MG63 (cell line): ENCODE measurements around the gene MBNL3. TPM values are rescaled to one million over a fixed set of nuclear protein-coding genes. Genes with fewer than 3 reads are reported as not detected.
"Not testable (repeated sequence)": the region's sequence is repeated elsewhere in the genome, so short reads cannot be mapped to it uniquely, and the experiment has no call there.

Source experiments
- DNase-seq: peaks from one replicate; pipeline ENCODE4 v3.0.0-alpha.2; 2020
- H3K27me3 ChIP-seq: fragments of 250-450 bp; sonication (Bioruptor Pico); 2 replicates; pipeline ENCODE4 v1.5.1; 2020; ENCODE audit warnings: mild to moderate bottlenecking, moderate library complexity
- H3K36me3 ChIP-seq: fragments of 250-450 bp; sonication (Bioruptor Pico); 2 replicates; pipeline ENCODE4 v1.5.1; 2020; ENCODE audit warnings: mild to moderate bottlenecking, moderate library complexity
- H3K4me3 ChIP-seq: fragments of 250-450 bp; sonication (Bioruptor Pico); 2 replicates; pipeline ENCODE4 v1.5.1; 2020; ENCODE audit warnings: mild to moderate bottlenecking, moderate library complexity
- H3K9me3 ChIP-seq: fragments of 250-450 bp; sonication (Bioruptor Pico); 2 replicates; pipeline ENCODE4 v1.5.1; 2020; ENCODE audit warnings: mild to moderate bottlenecking, moderate library complexity
- total RNA-seq: library from RNA; depleted of rRNA; stranded (reverse); fragments of >200 nt; shearing (Covaris generic); gene quantifications from 2 replicates; pipeline ENCODE4 v1.2.3, GENCODE V29; 2014; ENCODE audit warnings: low replicate concordance

Gene MBNL3
- total RNA-seq, 1 experiment from 2014 or later: 1.4 TPM

GRCh38 chrX:132367984-132368383 is 120.9 kb downstream of the MBNL3 start:
- no peak for DNase-seq
- H3K27me3 ChIP-seq: no peaks in the 10 kb centered on the region
- no peak overlapping the region for H3K4me3 ChIP-seq
- H3K36me3 ChIP-seq: no peaks in the 10 kb centered on the region
- no peaks in the 10 kb centered on the region for H3K9me3 ChIP-seq

- H3K27me3 ChIP-seq: no peaks in the 10 kb centered on the region
- no peak overlapping the region for H3K4me3 ChIP-seq
- DNase-seq: no peak
- H3K9me3 ChIP-seq: no peaks in the 10 kb centered on the region
- H3K36me3 ChIP-seq: no peaks in the 10 kb centered on the region
Observed at GRCh38 chrX:132367314-132367713, 121.5 kb downstream of the MBNL3 start.

- H3K9me3 ChIP-seq: no peaks in the 10 kb centered on the region
- no peaks in the 10 kb centered on the region for H3K27me3 ChIP-seq
- no peak overlapping the region for H3K4me3 ChIP-seq
- H3K36me3 ChIP-seq: no peaks in the 10 kb centered on the region
- DNase-seq: no peak
Observed at GRCh38 chrX:132365490-132365889, 123.3 kb downstream of the MBNL3 start.

- Histone ChIP-seq H3K36me3 (no peaks in the 10 kb centered on the region), H3K4me3 (no peak overlapping the region), H3K9me3 (no peaks in the 10 kb centered on the region), H3K27me3 (no peaks in the 10 kb centered on the region)
- DNase-seq: no peak
Observed at GRCh38 chrX:132364313-132364712, 124.5 kb downstream of the MBNL3 start.

DNA sequence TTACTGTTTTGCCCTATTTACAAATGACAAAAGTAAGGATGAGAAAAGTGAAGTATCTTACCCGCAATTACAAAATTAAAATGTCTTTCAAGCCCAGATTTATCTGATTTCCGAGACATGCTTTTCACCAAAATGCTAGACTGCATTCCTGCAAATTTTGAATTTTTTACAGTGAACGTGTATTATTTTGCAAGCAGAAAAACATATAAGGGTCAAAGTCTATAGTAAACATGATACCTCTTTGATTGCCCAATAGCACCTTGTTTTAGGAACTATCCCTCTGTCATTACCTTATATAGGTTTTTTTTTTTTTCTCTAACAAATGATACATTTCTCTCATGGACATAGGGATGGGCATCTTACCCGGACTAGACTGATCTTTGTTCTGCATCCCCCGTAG is 135.4 kb downstream of the MBNL3 start:
- no peak for DNase-seq
- Histone ChIP-seq H3K4me3 (no peak overlapping the region), H3K36me3 (no peaks in the 10 kb centered on the region), H3K9me3 (no peaks in the 10 kb centered on the region), H3K27me3 (no peaks in the 10 kb centered on the region)

DNA sequence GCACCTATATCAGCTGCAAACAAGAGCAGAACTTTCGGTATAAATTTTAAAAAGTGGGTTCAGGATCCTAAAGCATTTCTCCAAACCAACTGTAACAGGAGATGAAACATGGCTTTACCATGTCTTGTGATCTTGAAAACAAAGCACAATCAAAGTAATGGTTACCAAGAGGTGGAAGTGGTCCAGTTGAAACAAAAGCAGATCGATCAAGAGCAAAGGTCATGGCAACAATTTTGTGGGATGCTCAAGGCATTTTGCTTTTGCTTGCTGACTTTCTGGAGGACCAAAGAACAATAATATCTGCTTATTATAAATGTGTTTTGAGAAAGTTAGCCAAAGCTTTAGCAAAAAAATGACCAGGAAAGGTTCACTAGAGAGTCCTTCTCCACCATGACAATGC is 152.7 kb downstream of the MBNL3 start:
- no peaks in the 10 kb centered on the region for H3K36me3 ChIP-seq
- H3K4me3 ChIP-seq: no peak overlapping the region

DNA sequence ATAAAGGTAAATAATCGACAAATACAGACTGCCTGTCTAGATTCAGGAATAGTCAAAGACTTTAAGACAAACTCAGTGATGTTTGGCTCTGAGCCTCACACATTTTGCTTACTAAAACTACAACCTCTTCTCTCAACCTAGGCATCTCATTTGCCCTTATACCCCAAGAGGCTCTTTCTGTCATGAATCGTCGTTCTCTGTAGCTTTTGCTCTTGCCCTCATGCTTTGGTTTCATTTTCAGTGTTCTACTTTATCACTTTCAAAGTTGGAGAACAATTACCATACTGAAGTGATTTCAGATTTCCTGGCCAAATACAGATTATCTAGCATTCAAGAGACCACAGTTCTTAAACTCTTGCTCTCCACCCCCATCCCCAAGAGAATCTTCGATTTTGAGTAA is 155.5 kb downstream of the MBNL3 start:
- Histone ChIP-seq H3K4me3 (no peak overlapping the region), H3K27me3 (no peaks in the 10 kb centered on the region)
- DNase-seq: no peak

More for the DNA sequence above, 152.7 kb downstream of the MBNL3 start:
- DNase-seq: no peak
- Histone ChIP-seq H3K9me3 (no peaks in the 10 kb centered on the region), H3K27me3 (no peaks in the 10 kb centered on the region)

DNA sequence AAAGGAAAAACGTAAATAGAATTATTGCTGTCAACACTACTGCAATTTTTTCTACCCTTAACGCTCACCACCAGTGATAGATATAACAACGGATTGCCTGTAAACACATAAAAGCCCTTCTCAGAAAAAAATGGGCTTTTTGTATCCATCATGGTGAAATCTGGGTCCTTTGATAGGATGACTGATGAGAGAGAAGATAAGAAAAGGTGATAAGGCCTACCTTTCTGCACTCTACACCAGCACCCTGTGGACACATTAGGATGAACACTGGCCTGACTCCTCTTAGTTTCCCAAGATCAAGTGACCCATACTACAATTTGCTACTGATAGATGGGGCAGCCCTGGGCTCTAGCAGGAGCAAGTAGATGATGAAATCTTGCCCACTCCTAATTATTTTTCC is 157.3 kb downstream of the MBNL3 start:
- no peak overlapping the region for H3K4me3 ChIP-seq
- no peaks in the 10 kb centered on the region for H3K27me3 ChIP-seq
- DNase-seq: no peak
- no peaks in the 10 kb centered on the region for H3K9me3 ChIP-seq
- no peaks in the 10 kb centered on the region for H3K36me3 ChIP-seq

More for the DNA sequence above, 155.5 kb downstream of the MBNL3 start:
- Histone ChIP-seq H3K36me3 (no peaks in the 10 kb centered on the region), H3K9me3 (no peaks in the 10 kb centered on the region)

DNA sequence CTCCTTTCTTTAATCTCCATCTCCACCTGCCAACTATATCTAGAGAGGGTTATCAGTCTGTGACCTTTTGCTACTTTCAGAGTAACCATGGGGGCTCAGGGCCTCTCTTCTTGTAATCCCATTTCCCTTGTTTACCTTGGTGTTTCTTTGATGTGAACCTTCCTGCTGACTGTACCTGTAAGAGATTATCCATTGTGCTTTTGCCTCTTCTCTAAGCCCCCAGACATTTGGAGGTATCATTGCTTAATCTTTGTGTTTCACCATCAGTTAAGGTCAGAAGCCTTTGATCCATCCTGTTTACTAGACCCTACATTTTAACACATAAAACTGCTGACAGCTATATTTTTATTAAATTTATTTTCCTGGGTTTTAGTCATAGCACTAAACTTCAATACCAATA is 157.8 kb downstream of the MBNL3 start:
- DNase-seq: no peak
- Histone ChIP-seq H3K9me3 (no peaks in the 10 kb centered on the region), H3K36me3 (no peaks in the 10 kb centered on the region), H3K4me3 (no peak overlapping the region), H3K27me3 (no peaks in the 10 kb centered on the region)

DNA sequence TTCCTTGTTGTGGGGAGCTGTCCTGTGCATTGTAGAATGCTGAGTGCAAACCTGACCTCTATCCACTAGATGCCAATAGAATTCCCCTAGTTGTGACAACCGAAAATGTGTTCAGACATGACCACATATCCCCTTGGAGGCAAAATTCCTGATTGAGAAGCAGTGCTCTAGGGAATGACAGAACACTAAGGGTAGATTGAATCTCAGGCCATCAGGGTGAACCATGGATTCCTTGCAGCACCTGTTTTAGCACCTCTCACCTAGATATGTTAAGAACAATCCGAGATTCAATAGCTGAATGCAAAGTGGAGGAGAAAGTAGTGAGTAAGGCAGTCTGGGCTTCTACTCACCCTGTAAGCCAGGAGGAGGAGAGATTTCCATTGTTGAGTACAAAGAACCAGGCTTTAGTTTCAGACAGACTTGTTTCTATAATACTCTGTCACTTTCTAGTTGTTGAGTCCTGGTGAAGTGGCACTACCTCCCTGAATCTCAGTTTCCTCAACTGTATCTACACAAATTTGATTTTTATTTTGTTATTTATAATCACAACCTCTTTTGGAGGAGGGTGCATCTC is 158.6 kb downstream of the MBNL3 start:
- no peaks in the 10 kb centered on the region for H3K36me3 ChIP-seq
- no peak for DNase-seq
- no peak overlapping the region for H3K4me3 ChIP-seq
- no peaks in the 10 kb centered on the region for H3K27me3 ChIP-seq
- H3K9me3 ChIP-seq: no peaks in the 10 kb centered on the region

DNA sequence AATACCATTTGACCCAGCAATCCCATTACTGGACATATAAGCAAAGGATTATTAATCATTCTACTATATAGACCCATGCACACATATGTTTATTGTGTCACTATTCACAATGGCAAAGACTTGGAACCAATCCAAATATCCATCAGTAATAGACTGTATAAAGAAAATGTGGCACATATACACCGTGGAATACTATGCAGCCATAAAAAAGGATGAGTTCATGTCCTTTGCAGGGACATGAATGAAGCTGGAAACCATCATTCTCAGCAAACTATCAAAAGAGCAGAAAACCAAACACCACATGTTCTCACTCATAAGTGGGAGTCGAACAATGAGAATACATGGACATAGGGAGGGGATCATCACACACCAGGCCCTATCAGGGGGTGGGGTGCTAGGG is 161.9 kb downstream of the MBNL3 start:
- not testable (repeated sequence) for H3K9me3 ChIP-seq, H3K36me3 ChIP-seq, H3K4me3 ChIP-seq, DNase-seq, H3K27me3 ChIP-seq
